IPS-18c (cell line): ENCODE data around the gene ARHGEF7.
"Not testable (repeated sequence)": the region's sequence is repeated elsewhere in the genome, so short reads cannot be mapped to it uniquely, and the experiment has no call there.

ENCODE experiments used
- H3K4me3 ChIP-seq: 2 replicates; pipeline ENCODE4 v1.7.0; 2013; ENCODE audit warnings: low read depth, mild to moderate bottlenecking, low read length, moderate library complexity; ENCODE audit not compliant: insufficient read depth
- H3K9me3 ChIP-seq: one replicate; pipeline ENCODE4 v1.6.1; 2013; ENCODE audit warnings: mild to moderate bottlenecking, low read length, moderate library complexity; ENCODE audit not compliant: control insufficient read depth, insufficient read depth

The ARHGEF7 gene

GRCh38 chr13:111177081-111177711 lies 62.1 kb downstream of the ARHGEF7 start:
- no peak overlapping the region for H3K4me3 ChIP-seq

GRCh38 chr13:111177921-111178320 lies 62.8 kb downstream of the ARHGEF7 start:
- H3K9me3 ChIP-seq, result no peaks in the 10 kb centered on the region

More at GRCh38 chr13:111177081-111177711, 62.1 kb downstream of the ARHGEF7 start:
- H3K9me3 ChIP-seq, result no peaks in the 10 kb centered on the region

DNA sequence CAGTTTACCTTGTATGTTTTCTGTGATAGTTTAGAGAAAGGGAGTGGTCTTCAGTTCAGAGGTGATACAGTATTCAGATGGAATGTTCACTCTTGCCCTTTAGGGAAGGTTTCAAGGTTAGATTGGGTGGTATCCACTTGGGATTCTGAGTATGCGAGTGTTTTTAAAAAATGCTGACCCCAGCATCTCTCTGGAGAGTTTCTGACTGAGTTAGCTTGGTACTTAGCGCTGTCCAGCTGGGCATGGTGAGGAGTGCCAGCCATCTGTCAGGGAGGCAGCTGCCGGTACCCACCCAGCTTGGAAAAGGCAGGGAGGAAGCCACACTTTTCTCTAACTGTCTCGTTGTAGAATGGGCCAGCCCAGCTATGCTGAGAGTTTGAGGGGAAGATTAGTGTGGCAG lies 63.3 kb downstream of the ARHGEF7 start:
- H3K9me3 ChIP-seq, result no peaks in the 10 kb centered on the region
- H3K4me3 ChIP-seq, result no peak overlapping the region

More at GRCh38 chr13:111177921-111178320, 62.8 kb downstream of the ARHGEF7 start:
- H3K4me3 ChIP-seq, result no peak overlapping the region

GRCh38 chr13:111179908-111180760 lies 65.0 kb downstream of the ARHGEF7 start:
- no peaks in the 10 kb centered on the region for H3K9me3 ChIP-seq
- no peak overlapping the region for H3K4me3 ChIP-seq

DNA sequence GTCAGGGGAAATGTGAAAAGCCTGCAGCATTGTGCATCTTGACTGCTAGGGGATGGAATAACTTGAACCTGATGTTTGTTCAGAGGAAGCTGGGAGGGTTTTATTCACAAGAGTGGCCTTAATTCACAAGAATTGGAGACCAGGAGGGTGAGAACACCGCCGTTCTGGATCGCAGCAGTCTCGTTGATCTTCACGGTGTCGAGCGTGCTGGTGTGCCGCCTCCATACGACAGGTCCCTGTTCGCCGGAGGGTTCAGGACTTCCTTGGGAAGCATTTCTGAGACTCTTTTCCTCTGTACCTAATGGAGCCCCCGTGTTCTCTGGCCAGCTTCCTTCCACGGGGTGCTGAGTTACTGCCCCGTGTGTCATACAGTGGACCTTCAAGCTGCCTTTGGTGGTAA lies 66.9 kb downstream of the ARHGEF7 start:
- H3K9me3 ChIP-seq, result no peaks in the 10 kb centered on the region
- H3K4me3 ChIP-seq, result no peak overlapping the region

- Histone ChIP-seq H3K4me3 (no peak overlapping the region), H3K9me3 (no peaks in the 10 kb centered on the region)
Observed at GRCh38 chr13:111183087-111183645, 68.1 kb downstream of the ARHGEF7 start.

DNA sequence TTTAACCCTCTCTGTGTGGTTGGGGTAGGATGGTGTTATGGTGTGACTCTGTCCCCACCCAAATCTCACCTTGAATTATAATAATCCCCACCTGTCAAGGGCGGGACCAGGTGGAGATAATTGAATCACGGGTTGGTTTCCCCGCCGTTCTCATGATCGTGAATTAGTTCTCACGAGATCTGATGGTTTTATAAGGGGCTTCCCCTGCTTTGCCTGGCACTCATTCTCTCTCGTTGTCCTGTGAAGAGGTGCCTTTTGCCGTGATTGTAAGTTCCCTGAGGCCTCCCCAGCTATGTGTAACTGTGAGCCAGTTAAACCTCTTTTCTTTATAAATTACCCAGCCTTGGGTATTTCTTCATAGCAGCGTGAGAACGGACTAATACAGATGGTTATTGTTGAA lies 68.8 kb downstream of the ARHGEF7 start:
- Histone ChIP-seq H3K4me3 (no peak overlapping the region), H3K9me3 (no peaks in the 10 kb centered on the region)

- Histone ChIP-seq H3K9me3 (no peaks in the 10 kb centered on the region), H3K4me3 (no peak overlapping the region)
Observed at GRCh38 chr13:111184458-111185401, 69.6 kb downstream of the ARHGEF7 start.

DNA sequence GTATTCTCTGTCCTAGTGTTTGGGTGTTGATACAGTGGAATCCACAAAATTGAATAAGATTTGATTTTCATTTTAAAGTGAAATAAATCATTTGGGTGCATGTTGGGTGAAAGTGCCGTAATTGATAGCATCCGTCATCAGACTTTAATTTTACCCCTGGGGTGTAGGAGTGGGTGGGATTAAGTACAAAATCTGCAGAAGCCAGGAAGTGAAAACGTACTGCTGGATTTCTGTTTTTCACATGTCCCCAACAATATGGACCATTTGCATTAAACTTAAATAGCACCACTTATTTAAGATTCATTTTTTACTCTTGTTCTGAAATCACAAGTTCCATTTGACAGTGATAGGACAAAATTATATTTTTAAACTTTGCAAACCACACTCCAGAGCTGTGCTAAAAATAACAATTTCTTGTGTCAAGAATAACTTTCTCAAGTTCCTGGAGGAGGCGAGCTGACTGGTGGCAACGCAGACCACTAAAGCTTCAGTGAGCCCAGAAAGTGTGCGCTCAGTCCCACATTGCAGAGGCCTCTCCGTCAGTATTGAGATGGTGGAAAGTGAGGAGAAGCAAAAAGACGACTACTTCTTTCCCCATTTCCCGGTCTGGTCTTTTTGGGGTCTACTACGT lies 71.3 kb downstream of the ARHGEF7 start:
- Histone ChIP-seq H3K9me3 (no peaks in the 10 kb centered on the region), H3K4me3 (no peak overlapping the region)

- H3K9me3 ChIP-seq, result no peaks in the 10 kb centered on the region
Observed at GRCh38 chr13:111187960-111188541, 72.9 kb downstream of the ARHGEF7 start.

GRCh38 chr13:111189064-111189505 lies 74.0 kb downstream of the ARHGEF7 start:
- H3K4me3 ChIP-seq, H3K9me3 ChIP-seq: not testable (repeated sequence)

More at GRCh38 chr13:111187960-111188541, 72.9 kb downstream of the ARHGEF7 start:
- H3K4me3 ChIP-seq, result no peak overlapping the region

DNA sequence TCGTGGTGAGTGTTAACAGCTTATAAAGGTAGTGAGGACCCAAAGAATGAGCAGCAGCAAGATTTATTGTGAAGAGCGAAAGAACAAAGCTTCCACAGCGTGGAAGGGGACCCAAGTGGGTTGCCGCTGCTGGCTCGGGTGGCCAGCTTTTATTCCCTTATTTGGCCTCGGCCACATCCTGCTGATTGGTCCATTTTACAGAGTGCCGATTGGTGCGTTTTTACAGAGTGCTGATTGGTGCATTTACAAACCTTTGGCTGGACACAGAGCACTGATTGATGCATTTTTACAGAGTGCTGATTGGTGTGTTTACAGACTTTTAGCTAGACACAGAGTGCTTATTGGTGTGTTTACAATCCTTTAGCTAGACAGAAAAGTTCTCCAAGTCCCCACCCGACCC lies 74.4 kb downstream of the ARHGEF7 start:
- H3K9me3 ChIP-seq, H3K4me3 ChIP-seq: not testable (repeated sequence)

GRCh38 chr13:111193223-111193622 lies 78.1 kb downstream of the ARHGEF7 start:
- not testable (repeated sequence) for H3K9me3 ChIP-seq, H3K4me3 ChIP-seq

GRCh38 chr13:111194651-111195050 lies 79.5 kb downstream of the ARHGEF7 start:
- not testable (repeated sequence) for H3K9me3 ChIP-seq, H3K4me3 ChIP-seq

GRCh38 chr13:111198732-111199378 lies 83.7 kb downstream of the ARHGEF7 start:
- not testable (repeated sequence) for H3K9me3 ChIP-seq, H3K4me3 ChIP-seq
